GM10266 (cell line): ENCODE measurements around the gene USP21.

Experiments used
- DNase-seq: peaks from one replicate; pipeline ENCODE4 v3.0.0; 2012; ENCODE audit errors: extremely low spot score
- CTCF ChIP-seq: IDR thresholded peaks from 2 replicates; pipeline ENCODE4 v1.5.1; 2012; ENCODE audit warnings: mild to moderate bottlenecking, low read depth; ENCODE audit not compliant: control insufficient read depth, insufficient read depth; ENCODE audit errors: missing control alignments

USP21 gene

GRCh38 chr1:161172349-161172748, 13.0 kb downstream of the USP21 start:
- no peak for DNase-seq
- TF ChIP-seq CTCF = no peak

DNA sequence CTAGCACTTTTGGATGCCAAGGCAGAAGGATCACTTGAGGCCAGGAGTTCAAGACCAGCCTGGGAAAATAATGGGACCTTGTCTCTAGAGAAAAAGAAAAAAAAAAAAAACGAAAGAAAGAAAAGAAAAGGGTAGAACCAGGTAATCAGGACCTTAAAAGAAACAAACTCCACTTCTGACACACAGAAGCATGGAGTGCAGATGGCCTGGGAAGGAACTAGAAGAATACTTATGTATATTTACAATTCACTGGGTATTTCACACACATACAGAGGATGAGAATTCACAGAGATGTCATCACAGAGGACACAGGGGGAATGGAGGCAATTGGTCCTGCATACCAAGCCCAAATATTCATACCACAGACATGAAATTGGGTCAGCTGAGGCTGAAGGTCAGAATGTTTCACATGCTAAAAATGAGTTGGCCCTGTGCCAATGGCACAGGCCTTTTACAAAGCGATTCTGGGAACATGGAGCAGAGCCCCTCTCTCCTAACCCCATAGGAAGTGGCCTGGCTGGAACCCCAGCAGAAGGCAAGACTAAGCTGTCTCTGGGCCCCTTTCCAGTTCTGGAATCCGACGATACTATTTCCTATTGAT, 13.6 kb downstream of the USP21 start:
- no peak for TF ChIP-seq CTCF
- no peak for DNase-seq

DNA sequence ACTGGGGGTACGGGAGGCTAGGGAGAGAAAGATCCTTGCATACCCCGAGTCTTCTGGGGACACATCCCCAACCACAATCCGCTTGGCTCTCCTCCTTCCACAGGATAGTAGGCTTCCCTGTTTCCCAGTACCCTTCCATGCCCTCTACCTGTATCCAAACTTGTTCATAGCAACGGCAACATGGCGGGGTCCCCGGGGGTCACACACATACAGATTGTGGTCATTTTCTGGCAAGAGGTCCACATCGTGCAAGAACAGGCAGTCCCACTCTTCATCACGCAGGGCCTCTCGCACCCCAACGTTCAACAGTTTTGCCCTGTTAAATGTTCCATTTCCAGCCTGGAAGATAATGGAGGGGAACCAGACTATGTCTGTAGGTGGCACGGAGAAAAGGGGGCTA, 14.4 kb downstream of the USP21 start:
- DNase-seq = no peak
- no peak for TF ChIP-seq CTCF

DNA sequence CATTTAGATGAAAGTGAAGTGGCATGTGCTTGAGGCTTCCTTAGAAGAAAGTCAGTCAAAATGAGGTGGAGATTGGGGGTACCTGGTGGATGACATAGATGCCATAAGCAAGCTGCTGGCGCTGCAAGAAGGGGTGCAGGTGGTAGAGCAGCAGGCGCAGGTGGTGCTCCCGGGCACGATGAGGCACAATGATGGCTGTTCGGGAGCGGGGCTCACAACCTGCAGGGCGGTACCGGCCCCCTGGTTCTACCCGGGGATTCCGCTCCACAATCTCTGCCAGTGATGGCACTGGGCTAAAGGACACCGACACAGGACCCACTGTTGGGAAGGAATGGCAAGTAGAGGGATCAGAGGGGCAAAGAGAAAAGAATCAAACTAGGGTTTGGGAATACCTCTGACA, 15.6 kb downstream of the USP21 start:
- no peak for TF ChIP-seq CTCF
- DNase-seq = no peak

- DNase-seq = no peak
- TF ChIP-seq CTCF = no peak
Observed at GRCh38 chr1:161175771-161176453, 16.6 kb downstream of the USP21 start.

GRCh38 chr1:161176468-161177111, 17.3 kb downstream of the USP21 start:
- DNase-seq = no peak
- no peak for TF ChIP-seq CTCF

GRCh38 chr1:161177112-161177935, 18.0 kb downstream of the USP21 start, which contains the start of gene B4GALT3:
Gene B4GALT3 (minus strand): TSS chr1:161177507. CDS start chr1:161176060, 1,447 bp downstream.
- TF ChIP-seq CTCF = no peak
- DNase-seq = peak; percentile 93
